ENCODE results near the gene RANGAP1.

DNA sequence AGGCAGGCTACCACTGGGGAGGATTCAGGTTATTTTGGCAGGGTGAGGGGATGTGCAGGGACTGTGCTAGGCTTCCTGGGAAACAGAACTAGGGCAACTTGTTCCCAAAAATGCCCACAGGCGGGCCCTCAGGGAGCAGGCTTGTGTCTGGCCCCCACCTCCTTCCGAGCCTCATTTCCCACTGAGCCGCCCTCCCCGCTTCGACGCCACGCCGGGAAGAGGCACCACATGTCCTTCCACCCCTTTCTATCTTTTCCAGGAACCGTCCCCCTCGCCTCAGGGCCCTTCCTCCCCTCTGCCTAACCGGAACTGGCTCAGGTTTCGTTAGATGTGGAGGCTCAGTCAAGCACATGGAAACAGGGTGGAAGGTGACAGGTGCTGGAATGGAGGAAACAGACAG is 35.9 kb downstream of the RANGAP1 start:
- TF ChIP-seq, protein P1, sequence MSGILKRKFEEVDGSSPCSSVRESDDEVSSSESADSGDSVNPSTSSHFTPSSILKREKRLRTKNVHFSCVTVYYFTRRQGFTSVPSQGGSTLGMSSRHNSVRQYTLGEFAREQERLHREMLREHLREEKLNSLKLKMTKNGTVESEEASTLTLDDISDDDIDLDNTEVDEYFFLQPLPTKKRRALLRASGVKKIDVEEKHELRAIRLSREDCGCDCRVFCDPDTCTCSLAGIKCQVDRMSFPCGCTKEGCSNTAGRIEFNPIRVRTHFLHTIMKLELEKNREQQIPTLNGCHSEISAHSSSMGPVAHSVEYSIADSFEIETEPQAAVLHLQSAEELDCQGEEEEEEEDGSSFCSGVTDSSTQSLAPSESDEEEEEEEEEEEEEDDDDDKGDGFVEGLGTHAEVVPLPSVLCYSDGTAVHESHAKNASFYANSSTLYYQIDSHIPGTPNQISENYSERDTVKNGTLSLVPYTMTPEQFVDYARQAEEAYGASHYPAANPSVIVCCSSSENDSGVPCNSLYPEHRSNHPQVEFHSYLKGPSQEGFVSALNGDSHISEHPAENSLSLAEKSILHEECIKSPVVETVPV (CRISPR knock-in tag; IDR thresholded peaks at IDR 0.05), result no peak
- TF ChIP-seq TCF4 (CRISPR knock-in tag; IDR thresholded peaks at IDR 0.05; ENCODE audit: borderline replicate concordance), result no peak
- TF ChIP-seq ZFP3 (CRISPR knock-in tag; IDR thresholded peaks at IDR 0.05), result no peak
- TF ChIP-seq RARB (CRISPR knock-in tag; IDR thresholded peaks at IDR 0.05), result no peak
- TF ChIP-seq PPARA (CRISPR knock-in tag; IDR thresholded peaks at IDR 0.05; ENCODE audit: borderline replicate concordance), result no peak
- no peak for TF ChIP-seq GLIS3 (CRISPR knock-in tag; IDR thresholded peaks at IDR 0.05)
- no peak for TF ChIP-seq ISL1 (CRISPR knock-in tag; IDR thresholded peaks at IDR 0.05)
- no peak for TF ChIP-seq TOX (CRISPR knock-in tag; IDR thresholded peaks at IDR 0.05; ENCODE audit: borderline replicate concordance)
- TF ChIP-seq, protein P2, sequence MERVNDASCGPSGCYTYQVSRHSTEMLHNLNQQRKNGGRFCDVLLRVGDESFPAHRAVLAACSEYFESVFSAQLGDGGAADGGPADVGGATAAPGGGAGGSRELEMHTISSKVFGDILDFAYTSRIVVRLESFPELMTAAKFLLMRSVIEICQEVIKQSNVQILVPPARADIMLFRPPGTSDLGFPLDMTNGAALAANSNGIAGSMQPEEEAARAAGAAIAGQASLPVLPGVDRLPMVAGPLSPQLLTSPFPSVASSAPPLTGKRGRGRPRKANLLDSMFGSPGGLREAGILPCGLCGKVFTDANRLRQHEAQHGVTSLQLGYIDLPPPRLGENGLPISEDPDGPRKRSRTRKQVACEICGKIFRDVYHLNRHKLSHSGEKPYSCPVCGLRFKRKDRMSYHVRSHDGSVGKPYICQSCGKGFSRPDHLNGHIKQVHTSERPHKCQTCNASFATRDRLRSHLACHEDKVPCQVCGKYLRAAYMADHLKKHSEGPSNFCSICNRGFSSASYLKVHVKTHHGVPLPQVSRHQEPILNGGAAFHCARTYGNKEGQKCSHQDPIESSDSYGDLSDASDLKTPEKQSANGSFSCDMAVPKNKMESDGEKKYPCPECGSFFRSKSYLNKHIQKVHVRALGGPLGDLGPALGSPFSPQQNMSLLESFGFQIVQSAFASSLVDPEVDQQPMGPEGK (CRISPR knock-in tag; IDR thresholded peaks at IDR 0.05; ENCODE audit: borderline replicate concordance), result no peak
- TF ChIP-seq ARNTL (CRISPR knock-in tag; IDR thresholded peaks at IDR 0.05; ENCODE audit: borderline replicate concordance, low read depth), result no peak
- no peak for TF ChIP-seq ZNF565 (CRISPR knock-in tag; conservative IDR thresholded peaks at IDR 0.05; ENCODE audit: low read depth)
- TF ChIP-seq, protein P3, sequence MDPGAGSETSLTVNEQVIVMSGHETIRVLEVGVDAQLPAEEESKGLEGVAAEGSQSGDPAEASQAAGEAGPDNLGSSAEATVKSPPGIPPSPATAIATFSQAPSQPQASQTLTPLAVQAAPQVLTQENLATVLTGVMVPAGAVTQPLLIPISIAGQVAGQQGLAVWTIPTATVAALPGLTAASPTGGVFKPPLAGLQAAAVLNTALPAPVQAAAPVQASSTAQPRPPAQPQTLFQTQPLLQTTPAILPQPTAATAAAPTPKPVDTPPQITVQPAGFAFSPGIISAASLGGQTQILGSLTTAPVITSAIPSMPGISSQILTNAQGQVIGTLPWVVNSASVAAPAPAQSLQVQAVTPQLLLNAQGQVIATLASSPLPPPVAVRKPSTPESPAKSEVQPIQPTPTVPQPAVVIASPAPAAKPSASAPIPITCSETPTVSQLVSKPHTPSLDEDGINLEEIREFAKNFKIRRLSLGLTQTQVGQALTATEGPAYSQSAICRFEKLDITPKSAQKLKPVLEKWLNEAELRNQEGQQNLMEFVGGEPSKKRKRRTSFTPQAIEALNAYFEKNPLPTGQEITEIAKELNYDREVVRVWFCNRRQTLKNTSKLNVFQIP (CRISPR knock-in tag; IDR thresholded peaks at IDR 0.05; ENCODE audit: borderline replicate concordance, low read depth), result no peak
- no peak for TF ChIP-seq ZFP30 (CRISPR knock-in tag; IDR thresholded peaks at IDR 0.05)
- TF ChIP-seq CSDC2 (CRISPR knock-in tag; IDR thresholded peaks at IDR 0.05), result no peak

Data from SK-N-SH treated with all-trans-retinoic acid at 6 μM for 48 hours (cell line).